Dermis microvascular lymphatic vessel endothelial cell (primary cell): ENCODE data around the gene RIT1. TPM values are rescaled to one million over a fixed set of nuclear protein-coding genes. Genes with fewer than 3 reads are reported as not detected.
"Not testable (repeated sequence)": the region's sequence is repeated elsewhere in the genome, so short reads cannot be mapped to it uniquely, and the experiment has no call there.

ENCODE experiments used
- DNase-seq, 2 donors: peaks; one replicate each; pipeline versions ENCODE4 v3.0.0 to v3.0.0-alpha.2; 2010; ENCODE audit warnings: low read depth in 2 of 2
- total RNA-seq: library from RNA; depleted of rRNA; stranded (reverse); fragments of >200 nt; gene quantifications from 2 replicates; pipeline ENCODE4 v1.2.1, GENCODE V29; 2014

The RIT1 gene
- total RNA-seq, 1 donor from 2014 or later: 18.2 TPM

DNA sequence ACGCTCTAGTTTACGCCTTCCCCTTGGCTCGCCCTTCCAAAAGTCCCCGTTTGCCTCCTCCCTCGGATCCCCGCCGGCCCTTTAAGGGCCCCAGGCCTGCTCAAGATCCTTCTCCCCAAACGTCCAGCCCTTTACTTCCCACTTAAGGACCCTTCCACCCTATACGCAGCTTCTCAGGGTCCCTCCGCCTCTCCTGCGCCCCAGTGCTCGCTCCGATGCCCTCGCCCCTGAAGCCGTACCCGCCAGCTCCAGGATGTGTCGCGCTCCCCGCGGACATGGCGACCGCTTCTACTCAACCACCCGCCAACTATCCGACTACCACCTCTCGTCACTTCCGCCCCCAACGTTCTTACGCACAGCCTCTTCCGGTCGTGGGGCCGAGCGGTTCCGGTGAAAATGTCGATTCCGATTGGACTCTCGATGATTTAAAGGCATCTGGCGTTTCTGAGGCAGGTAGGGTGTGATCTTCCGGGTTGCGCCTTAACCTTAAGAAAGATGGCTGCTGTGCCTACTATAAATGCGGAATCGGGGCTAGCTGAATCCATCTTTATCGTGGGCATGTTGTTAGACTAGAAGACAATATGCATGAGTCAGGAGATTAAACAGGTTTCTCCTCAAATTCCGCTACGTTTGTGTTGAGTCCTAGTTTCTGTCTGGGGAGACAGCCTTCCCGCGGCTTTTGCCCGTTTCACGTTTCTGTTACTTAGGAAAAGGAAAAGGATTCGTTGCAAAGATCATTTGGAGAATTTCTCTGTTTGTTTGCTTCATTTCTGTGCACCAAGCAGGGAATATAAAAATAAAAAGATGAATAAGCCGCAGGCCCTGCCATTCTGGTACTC, 23.2 kb upstream of the RIT1 start, which contains the start of gene KHDC4:
TSS of gene KHDC4 (minus strand) at position 317 of the 839 bp plus-strand sequence. CDS start at position 277, 40 bp downstream.
- peak; percentile 99 for DNase-seq

DNA sequence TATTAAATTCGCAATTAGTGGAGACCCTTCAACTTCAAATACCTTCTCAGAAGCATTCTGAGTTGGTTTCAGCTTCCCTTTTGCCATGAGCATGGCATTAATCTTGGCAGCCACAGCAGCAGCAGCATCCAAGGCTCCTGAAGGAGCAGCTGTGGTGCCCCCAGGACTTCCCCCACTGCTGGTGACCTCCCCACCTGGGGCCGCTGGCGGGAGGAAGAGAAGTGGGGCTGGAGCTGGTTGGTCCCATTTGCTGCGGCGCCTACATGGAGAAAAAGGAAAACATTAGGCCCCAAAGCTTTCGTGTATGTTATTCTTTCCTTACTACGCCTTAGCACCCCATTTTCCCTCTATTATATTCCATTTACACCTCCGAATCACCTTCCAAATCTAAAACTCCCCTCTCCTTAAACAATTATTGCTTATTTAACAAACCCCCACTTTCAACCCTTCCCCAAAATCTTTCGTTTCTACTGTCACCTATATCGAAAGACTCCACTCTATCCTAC, 22.5 kb upstream of the RIT1 start:
- DNase-seq: peak in 1 of 2 donors; percentile 28

DNA sequence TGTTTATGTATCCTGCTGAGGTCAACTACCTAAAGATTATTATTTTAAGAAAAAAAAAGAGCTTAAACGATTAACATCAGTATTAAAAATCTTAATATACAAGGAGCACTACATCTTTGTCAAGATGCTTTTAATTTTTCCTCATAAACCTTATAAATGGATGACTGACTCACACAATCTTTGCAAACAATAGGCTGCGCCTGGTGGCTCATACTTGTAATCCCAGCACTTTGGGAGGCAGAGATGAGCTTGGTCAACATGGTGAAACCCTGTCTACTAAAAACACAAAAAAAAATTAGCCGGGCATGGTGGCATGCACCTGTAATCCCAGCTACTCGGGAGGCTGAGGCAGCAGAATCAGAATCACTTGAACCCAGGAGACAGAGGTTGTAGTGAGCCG, 21.3 kb upstream of the RIT1 start:
- DNase-seq: peak in 1 of 2 donors; percentile 29

DNA sequence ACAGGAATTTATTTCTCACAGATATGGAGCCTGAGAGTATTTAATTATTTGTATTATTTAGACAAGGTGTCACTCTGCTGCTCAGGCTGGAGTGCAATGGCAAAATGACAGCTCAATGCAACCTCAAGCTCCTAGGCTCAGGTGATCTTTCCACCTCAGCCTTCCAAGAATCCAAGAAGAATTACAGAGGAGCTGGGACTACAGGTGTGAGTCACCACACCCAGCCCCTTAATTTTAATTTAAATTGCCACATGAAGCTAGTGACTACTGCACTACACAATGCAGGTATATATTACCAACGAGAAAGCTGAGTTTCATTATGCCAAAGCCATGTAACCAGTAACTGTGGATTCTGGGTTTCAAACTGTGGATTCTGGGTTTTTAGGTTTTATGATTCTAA, 20.9 kb upstream of the RIT1 start:
- DNase-seq: no peak

DNA sequence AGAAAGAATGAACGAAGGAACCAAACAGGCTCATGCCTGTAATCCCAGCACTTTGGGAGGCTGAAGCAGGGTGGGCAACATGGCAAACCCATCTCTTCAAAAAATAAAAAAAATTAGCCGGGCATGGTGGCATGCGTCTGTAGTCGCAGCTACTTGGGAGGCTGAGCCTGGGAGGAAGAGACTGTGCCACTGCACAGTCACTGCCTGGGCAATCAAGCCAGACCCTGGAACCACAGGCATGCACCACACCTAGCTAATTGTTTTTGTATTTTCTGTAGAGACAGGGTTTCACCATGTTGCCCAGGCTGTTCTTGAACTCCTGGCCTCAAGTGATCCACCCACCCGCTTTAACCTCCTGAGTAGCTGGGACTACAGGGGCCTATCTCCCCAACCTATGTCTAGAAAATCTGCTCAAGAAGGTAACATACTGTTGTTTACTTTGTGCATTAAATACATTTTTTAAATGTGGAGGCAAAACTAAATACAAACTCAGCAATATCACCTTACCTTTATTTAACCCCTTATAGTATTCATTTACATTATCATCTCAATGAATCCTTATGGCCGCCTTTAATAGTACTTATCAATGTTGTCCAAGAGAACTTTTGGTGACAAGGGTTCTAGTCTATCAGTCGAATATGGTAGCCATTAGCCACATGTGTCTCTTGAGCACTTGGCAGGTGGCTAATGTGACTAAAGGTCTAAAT, 20.3 kb upstream of the RIT1 start:
- DNase-seq: no peak

DNA sequence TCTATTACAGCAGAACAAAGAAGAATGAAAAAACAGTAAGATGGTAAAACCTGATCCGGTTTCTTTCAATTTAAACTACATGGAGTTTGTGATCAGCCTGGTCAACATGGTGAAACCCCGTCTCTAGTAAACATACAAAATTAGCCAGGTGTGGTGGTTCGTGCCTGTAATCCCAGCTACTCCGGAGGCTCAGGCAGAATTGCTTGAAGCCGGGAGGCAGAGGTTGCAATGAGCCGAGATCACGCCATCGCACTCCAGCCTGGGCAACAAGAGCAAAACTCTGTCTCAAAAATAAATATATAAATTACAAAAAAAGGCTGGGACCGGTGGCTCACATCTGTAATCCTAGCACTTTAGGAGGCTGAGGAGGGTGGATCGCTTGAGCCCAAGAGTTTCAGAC, 19.6 kb upstream of the RIT1 start:
- DNase-seq: not testable (repeated sequence)

DNA sequence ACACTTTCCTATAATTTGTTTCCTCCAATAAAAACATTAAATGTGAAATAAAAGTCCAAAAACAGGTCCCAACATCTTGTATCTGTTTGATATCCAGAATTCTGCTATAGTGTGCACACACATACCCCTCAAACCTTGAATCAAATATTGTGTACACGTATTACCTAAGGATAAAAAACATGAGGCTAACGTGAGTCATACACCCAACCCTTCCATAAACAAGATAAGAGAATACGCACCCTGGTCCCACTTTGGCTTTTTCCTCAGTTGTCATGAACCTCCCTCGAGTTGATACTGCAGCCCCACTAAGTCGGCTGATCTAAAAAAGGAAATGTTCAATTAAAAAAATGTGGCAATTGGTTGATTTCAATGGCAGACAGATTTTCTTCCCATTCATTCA, 17.9 kb upstream of the RIT1 start:
- peak in 1 of 2 donors; percentile 17 for DNase-seq

DNA sequence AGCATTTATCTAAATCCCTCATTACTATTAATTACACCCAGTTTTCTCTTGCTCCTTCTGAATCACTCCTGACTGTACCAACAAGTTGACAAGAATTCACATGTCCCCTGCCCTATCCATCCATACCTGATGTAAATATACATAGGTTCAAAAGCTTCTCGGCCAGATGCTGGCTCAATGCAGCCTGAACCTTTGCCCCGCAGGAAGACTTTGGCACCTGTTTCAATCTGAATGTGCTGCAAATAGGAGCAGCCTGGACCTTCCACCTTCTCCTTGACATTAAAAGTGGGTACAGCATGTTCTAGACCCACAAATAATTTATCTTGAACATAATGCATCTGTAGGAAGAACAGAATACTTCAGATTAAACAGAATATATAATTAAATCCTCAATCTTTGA, 14.4 kb upstream of the RIT1 start:
- no peak for DNase-seq

DNA sequence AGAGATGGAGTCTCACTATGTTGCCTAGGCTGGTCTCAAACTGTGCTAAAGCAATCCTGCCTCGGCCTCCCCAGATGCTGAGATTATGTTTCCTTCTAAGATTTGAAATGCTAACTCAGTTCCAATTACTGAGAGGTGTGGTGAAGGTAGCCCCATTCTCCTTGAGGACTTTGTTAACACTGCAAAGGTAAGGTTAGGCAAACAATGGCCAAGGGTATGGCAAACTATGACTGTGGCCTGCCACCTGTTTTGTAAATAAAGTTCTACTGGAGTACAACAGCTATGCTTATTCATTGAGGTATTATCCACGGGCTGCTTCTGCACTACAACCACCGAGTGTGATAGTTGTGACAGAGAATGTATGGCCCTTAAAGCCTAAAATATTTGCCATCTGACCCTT, 9.6 kb upstream of the RIT1 start:
- no peak for DNase-seq

DNA sequence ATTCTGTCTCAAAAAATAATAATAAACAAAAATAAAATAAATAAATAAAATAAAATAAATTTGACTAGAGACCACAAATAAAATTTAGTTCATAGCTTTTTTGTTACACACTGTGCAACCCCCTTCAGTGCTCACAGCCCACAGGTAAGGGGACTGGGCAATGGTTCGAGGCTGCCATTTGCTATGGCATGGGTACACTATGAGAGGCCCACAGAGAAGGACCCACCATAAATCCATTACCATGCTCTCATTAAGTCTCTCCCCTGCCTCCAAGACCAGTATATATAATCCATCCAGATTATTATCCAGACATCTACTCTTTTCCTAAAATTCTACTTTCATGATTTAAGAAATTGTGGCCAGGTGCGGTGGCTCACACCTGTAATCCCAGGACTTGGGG, 8.7 kb upstream of the RIT1 start:
- no peak for DNase-seq

DNA sequence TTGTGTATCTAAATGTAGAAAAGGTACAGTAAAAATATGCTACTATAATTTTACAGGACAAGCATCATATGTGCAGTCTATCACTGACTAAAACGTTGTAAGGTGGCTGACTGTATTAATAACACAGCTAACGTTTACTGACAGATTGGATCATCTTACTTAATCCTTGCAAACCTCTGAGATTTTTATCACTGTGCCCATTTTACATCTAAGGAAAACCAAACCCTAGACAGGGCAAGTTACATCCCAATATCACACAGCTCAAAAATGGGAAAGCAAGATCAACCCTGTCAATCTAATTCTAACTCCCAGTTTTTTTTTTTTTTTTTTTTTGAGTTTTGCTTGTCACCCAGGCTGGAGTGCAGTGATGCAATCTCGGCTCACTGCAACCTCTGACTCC, 7.5 kb upstream of the RIT1 start:
- no peak for DNase-seq

DNA sequence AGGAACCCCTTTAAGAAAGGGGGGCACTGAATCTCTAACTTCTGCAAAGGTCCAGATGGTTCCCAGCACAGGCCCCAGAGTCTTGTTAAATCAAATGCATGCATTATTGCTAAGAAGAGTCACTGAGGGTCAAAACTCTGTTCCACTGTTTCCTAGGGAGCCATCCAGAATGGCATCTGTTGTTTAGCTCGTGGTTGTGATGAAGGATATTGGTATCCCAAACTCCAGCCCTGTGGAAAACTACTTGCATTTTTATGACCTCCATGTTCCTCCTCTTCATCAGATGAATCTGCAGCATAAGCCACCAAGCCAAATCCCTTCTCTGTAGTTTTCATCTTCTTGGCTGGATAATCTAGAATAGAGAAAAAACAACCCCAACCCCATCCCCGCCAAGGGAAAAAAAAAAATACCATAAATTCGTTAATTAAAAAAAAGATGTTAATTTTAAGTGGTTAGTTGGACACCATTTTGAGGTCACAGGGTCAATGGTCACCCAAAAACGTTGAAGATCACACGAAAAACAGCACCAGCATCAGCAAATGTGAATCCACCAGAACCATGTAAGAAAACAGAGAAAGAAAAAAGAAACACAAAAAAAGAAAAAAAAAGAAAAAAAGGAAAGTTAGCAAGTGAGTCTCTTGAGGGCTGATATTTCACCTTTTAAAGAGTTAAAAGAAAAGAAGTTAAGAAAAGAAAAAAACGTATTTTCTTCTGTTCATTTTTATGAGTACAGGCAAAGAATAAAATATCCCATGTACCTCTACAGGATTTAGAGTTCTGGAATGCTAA, 3.0 kb upstream of the RIT1 start:
- DNase-seq: no peak

DNA sequence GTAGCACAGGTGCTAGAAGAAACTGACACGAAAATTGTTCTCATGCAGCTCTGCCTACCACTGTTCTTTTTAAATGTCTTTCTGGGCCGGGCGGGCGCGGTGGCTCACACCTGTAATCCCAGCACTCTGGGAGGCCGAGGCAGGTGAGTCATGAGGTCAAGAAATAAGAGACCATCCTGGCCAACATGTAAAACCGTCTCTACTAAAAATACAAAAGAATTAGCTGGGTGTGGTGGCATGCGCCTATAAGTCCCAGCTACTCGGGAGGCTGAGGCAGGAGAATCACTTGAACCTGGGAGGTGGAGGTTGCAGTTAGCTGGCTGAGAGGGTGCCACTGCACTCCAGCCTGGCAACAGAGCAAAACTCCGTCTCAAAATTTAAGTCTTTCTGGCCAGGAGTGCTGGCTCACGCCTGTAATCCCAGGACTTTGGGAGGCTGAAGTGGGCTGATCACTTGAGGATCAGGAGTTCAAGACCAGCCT, 947 bp upstream of the RIT1 start:
- DNase-seq: no peak

DNA sequence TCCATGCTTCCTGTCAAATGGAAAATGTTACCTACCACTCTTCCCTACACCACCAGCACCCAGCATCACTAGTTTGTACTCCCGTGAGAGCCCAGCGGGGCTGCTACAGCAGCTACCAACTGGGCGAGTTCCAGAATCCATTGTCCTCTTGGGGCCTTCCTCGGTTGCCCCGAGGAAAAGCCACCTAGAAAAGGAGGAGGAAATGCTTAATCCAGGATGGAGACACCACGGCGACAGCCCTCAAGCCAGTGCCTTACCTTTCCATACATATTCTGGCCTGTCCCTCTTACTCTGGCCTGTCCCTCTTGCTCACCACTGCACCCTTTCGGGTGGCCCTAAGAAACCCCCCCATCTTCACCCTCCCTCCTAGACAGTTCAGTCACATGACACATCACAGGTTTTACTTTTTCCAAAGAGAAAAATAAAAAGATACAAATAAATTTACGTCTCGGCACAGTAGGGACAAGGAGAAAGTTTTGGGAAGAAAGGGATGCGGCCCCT, 478 bp downstream of the RIT1 start:
- peak in 1 of 2 donors; percentile 46 for DNase-seq

DNA sequence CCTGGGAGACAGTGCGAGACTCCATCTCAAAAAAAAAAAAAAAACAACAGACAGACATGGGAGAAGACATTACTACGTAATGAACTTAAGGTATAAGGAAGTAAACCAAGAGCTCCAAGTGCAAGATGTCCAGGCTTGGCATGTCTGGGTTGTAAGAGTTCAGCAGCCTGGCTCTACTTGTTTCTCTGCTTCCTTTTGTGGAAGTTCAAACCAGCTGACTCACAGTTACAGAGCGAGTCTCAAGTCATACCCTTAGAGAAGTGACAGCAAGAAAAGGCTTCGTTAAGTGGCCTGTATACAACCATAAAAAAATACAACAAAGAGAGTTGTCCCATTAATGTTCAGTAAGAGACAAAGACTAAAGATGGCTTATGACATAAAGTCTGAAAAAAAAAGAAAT, 1.3 kb downstream of the RIT1 start:
- peak in 1 of 2 donors; percentile 53 for DNase-seq

DNA sequence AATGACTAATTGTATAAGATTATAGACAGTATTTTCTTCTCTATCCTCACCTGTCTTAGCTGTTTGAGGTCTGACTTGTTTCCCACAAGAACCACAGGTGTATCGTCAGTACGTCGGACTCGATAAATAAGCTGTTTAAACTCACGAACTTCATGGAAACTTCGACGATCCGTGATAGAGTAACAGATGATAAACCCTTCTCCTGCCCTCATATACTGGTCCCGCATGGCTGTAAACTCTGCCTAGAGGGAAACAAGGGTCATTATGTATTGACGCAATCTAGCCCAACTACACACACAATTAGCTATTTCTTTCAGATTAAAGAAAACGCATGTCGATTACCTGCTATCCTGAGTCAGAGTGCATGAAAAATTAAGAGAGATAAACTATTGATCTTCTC, 6.9 kb downstream of the RIT1 start:
- DNase-seq: no peak

DNA sequence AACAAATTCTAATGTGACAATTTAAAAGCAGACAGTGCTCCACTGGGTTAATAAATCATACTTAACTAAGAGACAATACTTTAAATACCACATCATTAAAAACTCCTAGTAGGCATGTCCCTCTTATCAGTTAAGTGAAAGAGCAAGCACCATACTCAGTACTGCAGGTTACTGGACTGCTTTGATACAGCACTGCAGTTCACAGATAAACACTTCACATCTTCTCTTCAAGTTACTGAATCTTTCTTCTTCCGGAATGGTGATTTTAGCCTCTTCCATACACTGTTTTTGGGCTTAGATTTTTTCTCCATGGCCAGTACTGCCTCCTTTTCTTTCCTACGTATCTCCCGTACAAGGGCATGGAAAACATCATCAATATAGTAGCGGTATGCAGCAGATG, 11.0 kb downstream of the RIT1 start:
- no peak for DNase-seq

DNA sequence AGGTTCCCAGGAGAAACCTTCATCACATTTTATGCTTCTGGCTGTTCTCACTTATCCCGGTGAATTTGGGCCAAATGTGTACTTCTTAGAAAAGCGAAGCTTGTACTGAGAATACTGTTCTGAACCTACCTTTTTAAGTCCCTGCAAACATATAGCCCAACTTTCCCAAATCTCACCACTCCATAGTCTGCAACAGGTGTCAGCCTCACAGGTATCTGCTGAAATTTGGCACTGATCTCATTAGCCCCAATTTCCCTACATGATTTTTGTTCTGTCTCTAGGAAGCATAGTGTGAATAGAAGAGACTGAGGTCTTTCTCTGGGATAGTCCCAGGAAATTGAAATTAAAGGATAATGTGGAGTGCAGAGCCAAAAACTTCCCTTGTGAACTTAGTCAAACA, 11.5 kb downstream of the RIT1 start:
- DNase-seq: no peak

DNA sequence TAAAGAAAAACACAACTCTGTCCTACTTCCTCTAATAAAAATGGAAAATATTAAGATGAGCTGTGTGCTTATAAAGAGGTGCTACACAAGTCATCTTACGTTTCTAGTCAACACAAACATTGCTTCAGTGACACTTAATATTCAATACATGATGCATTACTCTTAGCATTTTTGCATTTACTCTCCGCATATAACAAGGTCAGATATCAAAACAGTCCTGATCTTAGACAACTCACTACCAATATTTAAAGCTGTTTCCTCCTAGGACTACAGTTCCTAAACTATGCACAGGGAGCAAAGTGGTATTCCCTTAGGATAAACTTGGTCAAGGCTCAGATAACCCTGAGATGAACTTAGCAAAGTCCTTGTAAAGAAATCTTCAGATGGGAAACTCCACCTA, 12.3 kb downstream of the RIT1 start:
- DNase-seq: no peak

DNA sequence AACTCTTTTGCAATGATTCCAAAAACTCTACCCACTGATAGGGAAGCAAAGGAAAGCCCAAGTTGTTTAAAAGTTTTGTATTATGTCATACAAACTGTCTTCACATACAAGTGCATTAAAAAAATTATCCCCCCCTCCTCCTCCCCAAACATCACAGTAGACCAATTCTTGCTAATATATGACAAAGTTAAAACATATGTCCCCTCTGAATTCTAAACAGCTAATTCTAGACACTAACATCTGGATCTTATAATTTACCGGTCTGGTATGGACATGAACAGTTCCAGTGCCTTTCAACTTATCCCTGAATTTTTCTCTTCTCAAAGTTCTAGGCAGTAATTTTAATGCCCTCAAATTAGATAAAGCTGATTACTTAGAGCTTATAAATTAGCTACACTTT, 13.4 kb downstream of the RIT1 start:
- DNase-seq: no peak

DNA sequence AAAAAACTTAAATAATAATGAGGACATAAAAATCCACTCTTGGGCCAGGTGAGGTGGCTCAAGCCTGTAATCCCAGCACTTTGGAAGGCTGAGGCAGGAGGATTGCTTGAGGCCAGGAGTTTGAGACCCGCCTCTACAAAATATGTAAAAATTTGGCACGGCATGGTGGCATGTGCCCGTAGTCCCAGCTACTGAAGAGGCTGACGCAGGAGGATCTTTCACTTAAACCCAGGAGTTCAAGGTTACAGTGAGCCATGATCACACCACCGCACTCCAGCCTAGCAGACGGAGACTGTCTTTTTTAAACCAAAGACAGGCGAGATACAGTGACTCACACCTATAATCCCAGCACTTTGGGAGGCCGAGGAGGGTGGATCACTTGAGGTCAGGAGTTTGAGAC, 14.7 kb downstream of the RIT1 start:
- not testable (repeated sequence) for DNase-seq

DNA sequence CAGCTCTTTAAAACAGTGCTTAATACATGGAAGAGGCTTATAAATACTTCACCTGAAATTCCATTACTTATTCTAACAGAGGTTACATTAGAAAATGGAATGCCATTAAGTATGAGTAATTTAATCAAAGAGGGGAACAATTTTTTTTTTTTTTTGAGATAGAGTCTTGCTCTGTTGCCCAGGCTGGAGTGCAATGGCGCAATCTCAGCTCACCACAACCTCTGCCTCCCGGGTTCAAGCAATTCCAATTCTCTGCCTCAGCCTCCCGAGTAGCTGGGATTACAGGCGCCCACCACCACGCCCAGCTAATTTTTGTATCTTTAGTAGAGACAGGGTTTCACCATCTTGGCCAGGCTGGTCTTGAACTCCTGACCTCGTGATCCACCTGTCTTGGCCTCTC, 15.5 kb downstream of the RIT1 start:
- DNase-seq: not testable (repeated sequence)
